ENCODE measurements around the gene ECE1.

Gene ECE1

GRCh38 chr1:21297975-21298374 is 7.7 kb upstream of the ECE1 start:
- Histone ChIP-seq H3K36me3 (0 out of 2 replicates have a peak, but pooled peaks cover 5% of the 10 kb centered on the region), H3K9me3 (ENCODE audit: severe bottlenecking) (no peaks in the 10 kb centered on the region), H3K4me3 (ENCODE audit: low read depth, low read length) (no peak overlapping the region), H3K27me3 (ENCODE audit: insufficient read depth, low read depth, severe bottlenecking) (no peaks in the 10 kb centered on the region), H3K27ac (no peak overlapping the region)
- TF ChIP-seq CTCF (IDR thresholded peaks at IDR 0.05; ENCODE audit: low read depth, low read length), result no peak
- DNase-seq, result no peak

- Histone ChIP-seq H3K27ac (no peak overlapping the region), H3K36me3 (0 out of 2 replicates have a peak, but pooled peaks cover 5% of the 10 kb centered on the region), H3K9me3 (ENCODE audit: severe bottlenecking) (no peaks in the 10 kb centered on the region), H3K27me3 (ENCODE audit: insufficient read depth, low read depth, severe bottlenecking) (no peaks in the 10 kb centered on the region), H3K4me3 (ENCODE audit: low read depth, low read length) (no peak overlapping the region)
- no peak for TF ChIP-seq CTCF (IDR thresholded peaks at IDR 0.05; ENCODE audit: low read depth, low read length)
- DNase-seq, result no peak
Measured at GRCh38 chr1:21296509-21297354, 6.5 kb upstream of the ECE1 start.

GRCh38 chr1:21295545-21295944 is 5.3 kb upstream of the ECE1 start:
- no peaks in the 10 kb centered on the region for H3K9me3 ChIP-seq (ENCODE audit: severe bottlenecking)
- TF ChIP-seq CTCF (IDR thresholded peaks at IDR 0.05; ENCODE audit: low read depth, low read length), result no peak
- H3K4me3 ChIP-seq (ENCODE audit: low read depth, low read length), result no peak overlapping the region

GRCh38 chr1:21295002-21295401 is 4.7 kb upstream of the ECE1 start:
- Histone ChIP-seq H3K36me3 (0 out of 2 replicates have a peak, but pooled peaks cover 4% of the 10 kb centered on the region), H3K4me3 (ENCODE audit: low read depth, low read length) (no peak overlapping the region), H3K27ac (no peak overlapping the region), H3K27me3 (ENCODE audit: insufficient read depth, low read depth, severe bottlenecking) (no peaks in the 10 kb centered on the region), H3K9me3 (ENCODE audit: severe bottlenecking) (no peaks in the 10 kb centered on the region)
- DNase-seq, result no peak
- TF ChIP-seq CTCF (IDR thresholded peaks at IDR 0.05; ENCODE audit: low read depth, low read length), result no peak

More at GRCh38 chr1:21295545-21295944, 5.3 kb upstream of the ECE1 start:
- Histone ChIP-seq H3K27me3 (ENCODE audit: insufficient read depth, low read depth, severe bottlenecking) (no peaks in the 10 kb centered on the region), H3K36me3 (0 out of 2 replicates have a peak, but pooled peaks cover 5% of the 10 kb centered on the region), H3K27ac (no peak overlapping the region)
- DNase-seq, result no peak

- no peaks in the 10 kb centered on the region for H3K9me3 ChIP-seq (ENCODE audit: severe bottlenecking)
- no peaks in the 10 kb centered on the region for H3K36me3 ChIP-seq
- no peak overlapping the region for H3K4me3 ChIP-seq (ENCODE audit: low read depth, low read length)
- DNase-seq, result no peak
- H3K27ac ChIP-seq, result no peak overlapping the region
- H3K27me3 ChIP-seq (ENCODE audit: insufficient read depth, low read depth, severe bottlenecking), result no peaks in the 10 kb centered on the region
- no peak for TF ChIP-seq CTCF (IDR thresholded peaks at IDR 0.05; ENCODE audit: low read depth, low read length)
Measured at GRCh38 chr1:21294266-21294989, 4.2 kb upstream of the ECE1 start.

Measured in WERI-Rb-1 (cell line).